HG03045 (cell line): ENCODE results near the gene TMC5.

Source experiments
- ATAC-seq: cut with Tn5 transposase; IDR thresholded peaks from one replicate; pipeline ENCODE4 v1.9.1; 2021; ENCODE audit warnings: mild to moderate bottlenecking, moderate library complexity; ENCODE audit not compliant: unreplicated experiment

The TMC5 gene

DNA sequence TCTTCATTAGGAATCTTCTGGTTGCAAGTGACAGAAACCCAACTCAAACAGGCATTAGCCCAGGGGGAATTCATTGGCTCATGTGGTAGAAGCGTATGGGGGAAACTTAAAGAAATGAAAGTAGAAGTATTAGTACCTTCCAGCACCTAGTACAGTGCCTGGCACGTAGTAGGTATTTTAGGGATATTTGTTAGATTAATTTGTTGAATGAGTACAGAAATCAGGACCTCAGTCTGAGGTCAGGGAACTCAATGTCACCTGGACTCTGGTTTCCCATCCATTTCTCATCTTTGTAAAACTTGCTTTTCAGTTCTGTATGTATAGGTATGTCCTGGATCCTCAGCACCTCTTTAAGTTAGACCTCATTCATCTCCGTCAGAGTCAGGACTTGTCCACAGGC, 32.5 kb downstream of the TMC5 start:
- no peak for ATAC-seq

GRCh38 chr16:19458722-19459379, 41.2 kb downstream of the TMC5 start:
- no peak for ATAC-seq

GRCh38 chr16:19460397-19460796, 42.7 kb downstream of the TMC5 start:
- no peak for ATAC-seq

- ATAC-seq: no peak
Observed at GRCh38 chr16:19463468-19464315, 46.0 kb downstream of the TMC5 start.

- no peak for ATAC-seq
Observed at GRCh38 chr16:19468300-19468699, 50.6 kb downstream of the TMC5 start.

- ATAC-seq: no peak
Observed at GRCh38 chr16:19472482-19472881, 54.8 kb downstream of the TMC5 start.

- no peak for ATAC-seq
Observed at GRCh38 chr16:19474617-19475016, 56.9 kb downstream of the TMC5 start.

- no peak for ATAC-seq
Observed at GRCh38 chr16:19478505-19478904, 60.8 kb downstream of the TMC5 start.

- no peak for ATAC-seq
Observed at GRCh38 chr16:19479302-19479721, 61.6 kb downstream of the TMC5 start.

- ATAC-seq: no peak
Observed at GRCh38 chr16:19481296-19481695, 63.6 kb downstream of the TMC5 start.

- ATAC-seq: no peak
Observed at GRCh38 chr16:19481769-19482168, 64.1 kb downstream of the TMC5 start.

DNA sequence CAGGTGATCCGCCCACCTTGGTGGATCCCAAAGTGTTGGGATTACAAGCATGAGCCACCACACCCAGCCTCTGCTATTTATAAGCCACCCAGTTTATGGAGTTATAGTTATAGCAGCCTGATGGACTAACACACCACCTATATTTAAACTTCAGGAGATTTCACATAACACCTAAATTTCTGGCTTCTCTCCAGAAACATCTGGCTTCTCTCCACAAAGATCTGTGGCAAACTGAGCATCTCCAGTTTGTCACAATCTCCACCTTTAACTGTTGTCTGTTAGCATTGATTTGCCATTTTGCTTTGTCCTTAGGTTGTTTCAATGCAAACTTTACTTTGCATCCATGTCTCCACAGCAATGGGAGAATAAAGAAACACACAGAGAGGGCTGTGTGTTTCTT, 64.6 kb downstream of the TMC5 start:
- ATAC-seq: no peak

DNA sequence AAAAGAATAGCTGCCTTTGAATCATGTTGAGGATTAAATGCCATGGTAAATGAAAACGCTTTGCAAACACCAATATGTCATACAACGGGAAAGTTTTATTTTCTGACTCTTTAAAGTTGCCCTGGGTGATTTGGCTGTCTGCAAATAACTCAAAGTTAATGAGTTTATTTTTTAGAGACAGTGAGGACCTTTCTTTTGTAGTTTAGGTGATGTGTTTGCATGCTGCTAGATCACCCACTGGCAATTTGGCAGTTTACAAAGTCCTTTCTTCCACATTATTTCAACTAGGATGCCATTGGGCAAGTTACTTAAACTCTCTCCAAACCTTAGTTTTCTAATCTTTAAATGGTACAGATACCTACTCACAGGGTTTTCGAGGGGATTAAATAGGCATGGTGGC, 66.4 kb downstream of the TMC5 start:
- ATAC-seq: no peak

DNA sequence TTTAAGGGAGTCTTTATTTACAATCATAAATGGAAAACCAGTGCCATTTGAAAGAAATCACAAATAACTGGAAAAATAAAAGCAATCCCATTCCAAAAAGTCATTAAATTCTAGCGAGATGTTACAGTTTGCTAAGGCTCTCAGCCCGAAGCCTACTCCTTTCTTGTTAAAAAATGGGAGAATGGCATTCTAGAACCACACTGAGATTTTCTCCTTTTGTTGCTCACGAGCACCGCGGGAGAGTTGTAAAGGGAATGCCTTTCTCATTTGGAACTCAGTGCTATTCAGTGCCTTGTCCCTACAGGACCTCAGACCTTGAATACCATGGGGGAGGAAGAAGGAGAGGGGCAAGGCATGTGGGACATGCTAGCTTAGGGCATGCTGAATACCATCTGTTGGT, 67.9 kb downstream of the TMC5 start:
- ATAC-seq: no peak

- ATAC-seq: no peak
Observed at GRCh38 chr16:19486051-19486450, 68.4 kb downstream of the TMC5 start.

DNA sequence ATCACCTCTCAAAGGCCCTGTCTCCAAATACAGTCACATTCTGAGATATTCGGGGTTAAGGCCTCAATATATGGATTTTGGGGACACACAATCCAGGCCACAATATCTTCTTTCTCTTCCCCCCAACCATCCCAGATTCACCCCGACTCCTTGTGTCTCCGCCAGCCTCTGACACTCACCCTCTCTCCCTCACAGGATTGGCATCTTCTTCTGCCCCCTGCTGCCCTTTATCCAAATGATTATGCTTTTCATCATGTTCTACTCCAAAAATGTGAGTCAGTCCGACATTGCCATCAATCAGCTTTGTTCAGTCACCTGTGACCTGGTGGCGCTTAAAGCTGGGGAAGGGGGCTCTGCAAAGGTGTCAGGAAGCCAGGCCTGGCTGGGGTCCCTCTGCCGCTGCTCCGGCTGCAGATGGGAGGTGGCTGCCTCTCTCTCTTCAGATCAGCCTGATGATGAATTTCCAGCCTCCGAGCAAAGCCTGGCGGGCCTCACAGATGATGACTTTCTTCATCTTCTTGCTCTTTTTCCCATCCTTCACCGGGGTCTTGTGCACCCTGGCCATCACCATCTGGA, 69.2 kb downstream of the TMC5 start:
- ATAC-seq: no peak

DNA sequence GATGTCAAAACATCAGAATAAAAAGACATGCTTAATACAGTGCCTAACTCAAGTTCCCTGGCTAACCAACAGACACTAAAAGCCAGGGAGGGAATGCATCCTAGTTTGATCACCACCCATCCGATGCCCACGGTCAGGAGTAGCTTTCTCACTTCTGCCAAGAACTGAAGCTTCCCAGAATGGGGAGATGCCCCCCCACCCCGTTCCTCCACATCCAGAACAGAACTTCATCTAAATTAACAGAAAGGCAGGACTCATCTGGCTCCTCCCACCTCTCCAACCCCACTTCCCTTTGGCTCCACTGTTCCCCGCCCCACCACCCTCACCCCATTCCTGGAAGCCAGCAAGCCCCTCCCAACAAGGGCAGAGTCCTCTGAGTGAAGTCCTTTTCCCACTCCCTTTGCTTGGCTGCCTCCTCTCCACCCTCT, 70.5 kb downstream of the TMC5 start:
- ATAC-seq: no peak

- ATAC-seq: no peak
Observed at GRCh38 chr16:19490619-19491018, 72.9 kb downstream of the TMC5 start.

DNA sequence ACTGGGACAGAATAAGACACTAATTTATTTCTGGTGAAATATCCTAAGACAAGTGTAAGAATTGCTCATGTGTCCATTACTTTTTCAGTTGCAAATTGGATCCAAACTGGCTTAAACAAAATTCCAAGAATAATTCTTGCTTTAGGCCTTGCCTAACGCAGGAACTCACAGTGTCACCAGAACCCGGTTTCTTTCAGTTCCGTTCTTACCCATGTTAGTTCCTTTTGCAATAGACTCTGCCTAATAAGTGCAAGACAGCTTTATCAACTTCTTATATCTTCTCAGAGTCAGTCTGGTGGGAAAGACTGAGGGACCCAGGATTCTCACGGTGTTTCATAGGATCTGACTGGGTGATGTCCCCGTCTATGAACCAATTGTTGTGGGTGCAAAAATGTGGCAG, 79.5 kb downstream of the TMC5 start:
- ATAC-seq: no peak

DNA sequence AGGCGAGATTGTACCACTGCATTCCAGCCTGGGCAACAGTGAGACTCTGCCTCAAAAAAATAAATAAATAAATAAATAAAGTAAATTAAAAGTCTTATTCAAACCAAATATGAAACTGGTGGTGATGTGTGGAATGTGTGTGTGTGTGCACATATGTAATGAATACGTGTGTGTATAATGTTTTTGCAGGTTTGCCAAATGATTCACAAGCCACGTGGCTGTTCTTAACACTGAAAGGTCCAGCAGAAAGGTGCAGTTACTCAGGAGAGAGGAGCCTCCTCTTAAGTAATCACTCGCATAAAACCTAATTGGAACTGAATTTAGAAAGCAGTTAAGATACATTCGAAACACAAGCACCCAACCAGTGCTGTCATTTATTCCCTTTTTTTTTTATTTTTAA, 81.3 kb downstream of the TMC5 start:
- ATAC-seq: no peak

DNA sequence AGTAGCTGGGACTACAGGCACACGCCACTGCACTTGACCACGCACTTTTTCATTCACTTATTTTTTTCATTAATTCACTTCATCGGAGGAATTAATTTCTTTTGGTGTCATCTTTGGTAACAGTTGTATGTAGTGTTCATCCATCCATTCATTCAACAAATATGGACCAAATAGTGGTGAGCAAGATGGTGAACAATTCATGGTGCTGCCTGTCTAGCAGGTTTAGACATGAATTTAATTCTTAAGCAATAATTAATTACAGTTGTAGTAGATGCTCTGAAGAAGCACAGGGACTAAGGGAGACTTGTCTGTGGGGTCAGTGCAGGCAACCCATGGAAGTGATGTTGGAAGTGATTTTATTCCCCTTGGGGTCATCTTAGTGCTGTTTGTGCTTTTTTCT, 81.8 kb downstream of the TMC5 start:
- no peak for ATAC-seq
